ENCODE data around the gene C16orf92. TPM values are rescaled to one million over a fixed set of nuclear protein-coding genes. Genes with fewer than 3 reads are reported as not detected.
A peak's percentile ranks its signal among the peaks of the same experiment; 100 is the strongest.

The C16orf92 gene
- total RNA-seq, 1 donor: not detected

- Histone ChIP-seq H4K20me1 (ENCODE audit: insufficient read depth, low read length) (no peaks in the 10 kb centered on the region), H3K27me3 (ENCODE audit: insufficient read depth, low read length) (no peaks in the 10 kb centered on the region), H3K4me3 (ENCODE audit: insufficient read depth, low read length) (peak overlapping the region; percentile 94), H3K4me1 (ENCODE audit: insufficient read depth, low read length) (peaks cover 23% of the 10 kb centered on the region), H3K79me2 (ENCODE audit: insufficient read depth, low read length) (peaks cover 11% of the 10 kb centered on the region), H3K36me3 (ENCODE audit: insufficient read depth, low read length) (peaks cover 5% of the 10 kb centered on the region), H3K4me2 (ENCODE audit: insufficient read depth, low read length) (peak overlapping the region; percentile 98), H2AFZ (ENCODE audit: low read length) (peak overlapping the region; percentile 89), H3K9me3 (ENCODE audit: low read depth, low read length) (no peaks in the 10 kb centered on the region), H3K27ac (ENCODE audit: low read depth, low read length) (peak overlapping the region; percentile 77)
- peak; percentile 86 for DNase-seq (ENCODE audit: insufficient read length, low spot score, missing footprints)
- TF ChIP-seq CTCF (IDR thresholded peaks at IDR 0.05; ENCODE audit: extremely low read depth, low read depth, low read length): no peak
Measured at GRCh38 chr16:30053376-30054015, 30.5 kb downstream of the C16orf92 start.

DNA sequence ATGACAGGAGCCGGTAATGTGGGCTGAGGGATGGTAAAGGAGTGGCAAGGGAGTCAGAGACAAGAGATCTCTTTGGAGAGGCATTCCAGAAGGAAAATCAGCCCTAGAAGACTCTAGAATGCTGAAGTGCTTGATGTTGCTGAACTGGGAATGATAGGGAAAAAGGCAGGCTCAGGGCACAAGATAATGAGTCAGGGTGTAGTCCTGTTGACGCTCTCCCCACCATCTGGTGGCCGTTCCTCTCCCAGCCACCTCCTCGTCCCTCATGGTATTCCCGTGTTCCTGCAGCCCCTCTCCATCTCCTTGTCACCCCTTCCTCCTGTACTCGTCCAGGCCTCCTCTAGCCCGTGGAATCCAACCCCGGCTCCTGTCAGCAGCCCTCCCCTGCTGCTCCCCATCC lies 31.5 kb downstream of the C16orf92 start:
- peak overlapping the region; percentile 77 for H3K27ac ChIP-seq (ENCODE audit: low read depth, low read length)
- H3K36me3 ChIP-seq (ENCODE audit: insufficient read depth, low read length): peaks cover 10% of the 10 kb centered on the region
- peaks cover 23% of the 10 kb centered on the region for H3K4me1 ChIP-seq (ENCODE audit: insufficient read depth, low read length)
- peak; percentile 69 for DNase-seq (ENCODE audit: insufficient read length, low spot score, missing footprints)
- H3K4me3 ChIP-seq (ENCODE audit: insufficient read depth, low read length): no peak overlapping the region
- H3K4me2 ChIP-seq (ENCODE audit: insufficient read depth, low read length): peak overlapping the region; percentile 29
- H2AFZ ChIP-seq (ENCODE audit: low read length): no peak overlapping the region
- H4K20me1 ChIP-seq (ENCODE audit: insufficient read depth, low read length): no peaks in the 10 kb centered on the region
- H3K79me2 ChIP-seq (ENCODE audit: insufficient read depth, low read length): peaks cover 11% of the 10 kb centered on the region
- TF ChIP-seq CTCF (IDR thresholded peaks at IDR 0.05; ENCODE audit: extremely low read depth, low read depth, low read length): no peak
- H3K9me3 ChIP-seq (ENCODE audit: low read depth, low read length): no peaks in the 10 kb centered on the region
- no peaks in the 10 kb centered on the region for H3K27me3 ChIP-seq (ENCODE audit: insufficient read depth, low read length)

GRCh38 chr16:30054959-30055553 lies 32.1 kb downstream of the C16orf92 start:
- peaks cover 23% of the 10 kb centered on the region for H3K4me1 ChIP-seq (ENCODE audit: insufficient read depth, low read length)
- H3K27me3 ChIP-seq (ENCODE audit: insufficient read depth, low read length): no peaks in the 10 kb centered on the region
- peaks cover 13% of the 10 kb centered on the region for H3K36me3 ChIP-seq (ENCODE audit: insufficient read depth, low read length)
- TF ChIP-seq CTCF (IDR thresholded peaks at IDR 0.05; ENCODE audit: extremely low read depth, low read depth, low read length): peak; percentile 49
- H4K20me1 ChIP-seq (ENCODE audit: insufficient read depth, low read length): no peaks in the 10 kb centered on the region
- DNase-seq (ENCODE audit: insufficient read length, low spot score, missing footprints): peak; percentile 82
- H2AFZ ChIP-seq (ENCODE audit: low read length): no peak overlapping the region
- no peak overlapping the region for H3K27ac ChIP-seq (ENCODE audit: low read depth, low read length)
- H3K4me3 ChIP-seq (ENCODE audit: insufficient read depth, low read length): no peak overlapping the region
- H3K79me2 ChIP-seq (ENCODE audit: insufficient read depth, low read length): peaks cover 11% of the 10 kb centered on the region
- H3K9me3 ChIP-seq (ENCODE audit: low read depth, low read length): no peaks in the 10 kb centered on the region
- H3K4me2 ChIP-seq (ENCODE audit: insufficient read depth, low read length): no peak overlapping the region

- DNase-seq (ENCODE audit: insufficient read length, low spot score, missing footprints): peak; percentile 45
- no peak overlapping the region for H3K4me3 ChIP-seq (ENCODE audit: insufficient read depth, low read length)
- no peak overlapping the region for H2AFZ ChIP-seq (ENCODE audit: low read length)
- H3K4me1 ChIP-seq (ENCODE audit: insufficient read depth, low read length): peaks cover 18% of the 10 kb centered on the region
- peaks cover 23% of the 10 kb centered on the region for H3K36me3 ChIP-seq (ENCODE audit: insufficient read depth, low read length)
- peaks cover 5% of the 10 kb centered on the region for H3K79me2 ChIP-seq (ENCODE audit: insufficient read depth, low read length)
- H3K4me2 ChIP-seq (ENCODE audit: insufficient read depth, low read length): no peak overlapping the region
- H3K27me3 ChIP-seq (ENCODE audit: insufficient read depth, low read length): no peaks in the 10 kb centered on the region
- H3K9me3 ChIP-seq (ENCODE audit: low read depth, low read length): no peaks in the 10 kb centered on the region
- no peaks in the 10 kb centered on the region for H4K20me1 ChIP-seq (ENCODE audit: insufficient read depth, low read length)
- TF ChIP-seq CTCF (IDR thresholded peaks at IDR 0.05; ENCODE audit: extremely low read depth, low read depth, low read length): no peak
- H3K27ac ChIP-seq (ENCODE audit: low read depth, low read length): no peak overlapping the region
Measured at GRCh38 chr16:30060346-30060745, 37.3 kb downstream of the C16orf92 start.

Data from osteoblast (primary cell).